Ishikawa (cell line): Measurements from ENCODE around the gene COMMD4.

Experiments
- CEBPB ChIP-seq: IDR thresholded peaks from 2 replicates; pipeline ENCODE4 v1.6.1; 2012
- CREB1 ChIP-seq: IDR thresholded peaks from 2 replicates; pipeline ENCODE4 v1.6.1; 2012; ENCODE audit warnings: low read depth
- EGR1 ChIP-seq: IDR thresholded peaks from 2 replicates; pipeline ENCODE4 v1.6.1; 2012
- EP300 ChIP-seq: IDR thresholded peaks from 2 replicates; pipeline ENCODE4 v1.6.1; 2012; ENCODE audit warnings: borderline replicate concordance
- FOXM1 ChIP-seq: IDR thresholded peaks from 2 replicates; pipeline ENCODE4 v1.6.1; 2012; ENCODE audit warnings: low read depth, borderline replicate concordance
- NFIC ChIP-seq: IDR thresholded peaks from 2 replicates; pipeline ENCODE4 v1.6.1; 2012
- RAD21 ChIP-seq: IDR thresholded peaks from 2 replicates; pipeline ENCODE4 v1.6.1; 2012; ENCODE audit warnings: low read depth
- REST ChIP-seq: IDR thresholded peaks from 2 replicates; pipeline ENCODE4 v1.6.1; 2012; ENCODE audit warnings: low read depth, mild to moderate bottlenecking
- TAF1 ChIP-seq: IDR thresholded peaks from 2 replicates; pipeline ENCODE4 v1.6.1; 2012; ENCODE audit warnings: low read depth, mild to moderate bottlenecking
- TCF12 ChIP-seq: IDR thresholded peaks from 2 replicates; pipeline ENCODE4 v1.6.1; 2012; ENCODE audit warnings: low read depth
- TEAD4 ChIP-seq: IDR thresholded peaks from 2 replicates; pipeline ENCODE4 v1.6.1; 2012
- USF1 ChIP-seq: IDR thresholded peaks from 2 replicates; pipeline ENCODE4 v1.6.1; 2012
- YY1 ChIP-seq: IDR thresholded peaks from 2 replicates; pipeline ENCODE4 v1.6.1; 2012; ENCODE audit warnings: low read depth
- ZBTB7A ChIP-seq: IDR thresholded peaks from 2 replicates; pipeline ENCODE4 v1.6.1; 2012; ENCODE audit warnings: low read depth
- TF ChIP-seq, protein P1 (sequence below): IDR thresholded peaks from 2 replicates; pipeline ENCODE4 v1.6.1; 2012

COMMD4 gene

DNA sequence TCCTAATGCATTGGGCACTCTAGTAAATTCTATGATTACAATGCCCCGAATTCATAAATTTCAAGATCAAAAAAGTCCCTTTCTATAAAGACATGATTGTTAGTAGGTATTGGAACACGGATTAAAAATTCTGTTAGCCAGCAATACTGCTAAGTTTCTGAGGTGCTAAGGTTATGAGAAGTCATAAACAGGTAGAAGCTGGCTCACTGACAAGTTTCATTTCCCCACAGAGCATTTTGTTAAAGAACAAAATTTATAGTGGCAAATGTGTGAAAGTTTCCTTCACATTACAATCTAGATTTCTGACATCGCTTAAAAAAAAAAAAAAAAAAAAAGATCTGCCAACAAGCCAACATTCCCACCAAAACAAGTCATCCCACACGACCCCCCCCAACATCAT lies 44.9 kb downstream of the COMMD4 start:
- TF ChIP-seq TCF12 (no peak), RAD21 (no peak), ZBTB7A (no peak), CEBPB (no peak), CREB1 (no peak), TAF1 (no peak), NFIC (no peak), USF1 (no peak), REST (no peak), YY1 (no peak), EGR1 (no peak), TEAD4 (no peak), EP300 (no peak), FOXM1 (no peak)
- TF ChIP-seq, protein P1, sequence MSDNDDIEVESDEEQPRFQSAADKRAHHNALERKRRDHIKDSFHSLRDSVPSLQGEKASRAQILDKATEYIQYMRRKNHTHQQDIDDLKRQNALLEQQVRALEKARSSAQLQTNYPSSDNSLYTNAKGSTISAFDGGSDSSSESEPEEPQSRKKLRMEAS: no peak
